ENCODE data around the gene PLG.
A peak's percentile ranks its signal among the peaks of the same experiment; 100 is the strongest.

The PLG gene

GRCh38 chr6:160730911-160731310, 28.9 kb downstream of the PLG start:
- Histone ChIP-seq H4K8ac (ENCODE audit: low read depth, low read length) (no peak overlapping the region), H3K9ac (ENCODE audit: low read depth, low read length, poor library complexity) (no peak overlapping the region)
- WGBS, 2 donors (ENCODE audit: extremely low coverage in 2 of 2, insufficient read length in 2 of 2, insufficient replicate concordance in 1 of 2), result no CpG with 5 or more reads among the region's 6 CpGs

GRCh38 chr6:160733050-160733646, 31.1 kb downstream of the PLG start:
- Histone ChIP-seq H3K9ac (ENCODE audit: low read depth, low read length, poor library complexity) (no peak overlapping the region), H3K4me2 (ENCODE audit: insufficient read depth, low read length, poor library complexity, severe bottlenecking) (no peak overlapping the region), H3K36me3 (replicated peaks in 1 of 2; ENCODE audit: control insufficient read depth in 2 of 2, insufficient read depth in 2 of 2, low read length in 2 of 2) (no peaks in the 10 kb centered on the region), H3K27ac (replicated peaks; ENCODE audit: low read length) (no peak overlapping the region), H3K18ac (ENCODE audit: low read length) (no peak overlapping the region), H3K4me3 (ENCODE audit: low read length in 2 of 2) (no peak overlapping the region), H4K91ac (ENCODE audit: low read depth, low read length, poor library complexity) (no peak overlapping the region), H2AK5ac (ENCODE audit: low read depth, low read length) (no peak overlapping the region), H2BK12ac (ENCODE audit: low read length) (no peak overlapping the region), H3K4ac (ENCODE audit: low read length) (no peak overlapping the region), H3K23ac (ENCODE audit: low read depth, low read length, poor library complexity) (no peak overlapping the region), H2AFZ (ENCODE audit: low read length) (no peak overlapping the region), H2BK5ac (ENCODE audit: low read length) (no peak overlapping the region), H3K4me1 (ENCODE audit: control insufficient read depth in 2 of 2, insufficient read depth in 1 of 2, low read depth in 1 of 2, low read length in 2 of 2) (no peaks in the 10 kb centered on the region), H3K27me3 (ENCODE audit: control insufficient read depth in 3 of 3, insufficient read depth in 3 of 3, low read depth in 1 of 3, low read length in 3 of 3) (no peaks in the 10 kb centered on the region), H4K8ac (ENCODE audit: low read depth, low read length) (no peak overlapping the region), H2BK15ac (ENCODE audit: low read length) (no peak overlapping the region), H3K14ac (ENCODE audit: low read length) (no peak overlapping the region), H3K9me3 (replicated peaks in 1 of 2; ENCODE audit: control insufficient read depth in 2 of 2, insufficient read depth in 1 of 2, low read depth in 1 of 2, low read length in 2 of 2) (no peaks in the 10 kb centered on the region), H2BK120ac (ENCODE audit: low read depth, low read length) (no peak overlapping the region), H3K79me1 (ENCODE audit: low read depth, low read length) (no peaks in the 10 kb centered on the region)
- peak; percentile 47 for DNase-seq (ENCODE audit: low spot score)
- WGBS, 2 donors (ENCODE audit: extremely low coverage in 2 of 2, insufficient read length in 2 of 2, insufficient replicate concordance in 1 of 2), result no CpG with 5 or more reads among the region's 8 CpGs

More at GRCh38 chr6:160730911-160731310, 28.9 kb downstream of the PLG start:
- no peak overlapping the region for H2BK5ac ChIP-seq (ENCODE audit: low read length)
- no peak overlapping the region for H2AFZ ChIP-seq (ENCODE audit: low read length)
- no peak overlapping the region for H2AK5ac ChIP-seq (ENCODE audit: low read depth, low read length)
- no peak overlapping the region for H2BK12ac ChIP-seq (ENCODE audit: low read length)
- no peak overlapping the region for H4K91ac ChIP-seq (ENCODE audit: low read depth, low read length, poor library complexity)
- H3K27ac ChIP-seq (replicated peaks; ENCODE audit: low read length), result no peak overlapping the region
- H3K27me3 ChIP-seq (ENCODE audit: control insufficient read depth in 3 of 3, insufficient read depth in 3 of 3, low read depth in 1 of 3, low read length in 3 of 3), result no peaks in the 10 kb centered on the region
- no peak overlapping the region for H3K18ac ChIP-seq (ENCODE audit: low read length)
- no peak overlapping the region for H3K23ac ChIP-seq (ENCODE audit: low read depth, low read length, poor library complexity)
- H3K14ac ChIP-seq (ENCODE audit: low read length), result no peak overlapping the region
- no peaks in the 10 kb centered on the region for H3K9me3 ChIP-seq (replicated peaks in 1 of 2; ENCODE audit: control insufficient read depth in 2 of 2, insufficient read depth in 1 of 2, low read depth in 1 of 2, low read length in 2 of 2)
- H3K4me3 ChIP-seq (ENCODE audit: low read length in 2 of 2), result no peak overlapping the region
- H3K4ac ChIP-seq (ENCODE audit: low read length), result no peak overlapping the region
- DNase-seq (ENCODE audit: low spot score), result no peak
- no peak overlapping the region for H3K4me2 ChIP-seq (ENCODE audit: insufficient read depth, low read length, poor library complexity, severe bottlenecking)
- no peaks in the 10 kb centered on the region for H3K36me3 ChIP-seq (replicated peaks in 1 of 2; ENCODE audit: control insufficient read depth in 2 of 2, insufficient read depth in 2 of 2, low read length in 2 of 2)
- H2BK15ac ChIP-seq (ENCODE audit: low read length), result no peak overlapping the region
- H2BK120ac ChIP-seq (ENCODE audit: low read depth, low read length), result no peak overlapping the region
- no peaks in the 10 kb centered on the region for H3K4me1 ChIP-seq (ENCODE audit: control insufficient read depth in 2 of 2, insufficient read depth in 1 of 2, low read depth in 1 of 2, low read length in 2 of 2)
- H3K79me1 ChIP-seq (ENCODE audit: low read depth, low read length), result no peaks in the 10 kb centered on the region

- no CpG with 5 or more reads among the region's 1 CpG for WGBS, 2 donors (ENCODE audit: extremely low coverage in 2 of 2, insufficient read length in 2 of 2, insufficient replicate concordance in 1 of 2)
- H2AFZ ChIP-seq (ENCODE audit: low read length), result no peak overlapping the region
- no peak overlapping the region for H3K27ac ChIP-seq (replicated peaks; ENCODE audit: low read length)
These were observed 32.6 kb downstream of the PLG start for GRCh38 chr6:160734627-160735026.

GRCh38 chr6:160735523-160735922, 33.5 kb downstream of the PLG start:
- Histone ChIP-seq H2BK5ac (ENCODE audit: low read length) (no peak overlapping the region), H3K18ac (ENCODE audit: low read length) (no peak overlapping the region), H2AK5ac (ENCODE audit: low read depth, low read length) (no peak overlapping the region), H3K4me3 (ENCODE audit: low read length in 2 of 2) (no peak overlapping the region), H3K79me1 (ENCODE audit: low read depth, low read length) (no peaks in the 10 kb centered on the region), H2AFZ (ENCODE audit: low read length) (no peak overlapping the region), H4K8ac (ENCODE audit: low read depth, low read length) (no peak overlapping the region), H2BK15ac (ENCODE audit: low read length) (no peak overlapping the region), H3K14ac (ENCODE audit: low read length) (no peak overlapping the region), H3K36me3 (replicated peaks in 1 of 2; ENCODE audit: control insufficient read depth in 2 of 2, insufficient read depth in 2 of 2, low read length in 2 of 2) (no peaks in the 10 kb centered on the region), H3K9ac (ENCODE audit: low read depth, low read length, poor library complexity) (no peak overlapping the region), H3K4me2 (ENCODE audit: insufficient read depth, low read length, poor library complexity, severe bottlenecking) (no peak overlapping the region), H3K4ac (ENCODE audit: low read length) (no peak overlapping the region), H2BK12ac (ENCODE audit: low read length) (no peak overlapping the region), H4K91ac (ENCODE audit: low read depth, low read length, poor library complexity) (no peak overlapping the region), H3K9me3 (replicated peaks in 1 of 2; ENCODE audit: control insufficient read depth in 2 of 2, insufficient read depth in 1 of 2, low read depth in 1 of 2, low read length in 2 of 2) (no peaks in the 10 kb centered on the region), H3K4me1 (ENCODE audit: control insufficient read depth in 2 of 2, insufficient read depth in 1 of 2, low read depth in 1 of 2, low read length in 2 of 2) (no peaks in the 10 kb centered on the region), H3K23ac (ENCODE audit: low read depth, low read length, poor library complexity) (no peak overlapping the region), H3K27me3 (ENCODE audit: control insufficient read depth in 3 of 3, insufficient read depth in 3 of 3, low read depth in 1 of 3, low read length in 3 of 3) (no peaks in the 10 kb centered on the region), H2BK120ac (ENCODE audit: low read depth, low read length) (no peak overlapping the region), H3K27ac (replicated peaks; ENCODE audit: low read length) (no peak overlapping the region)
- no peak for DNase-seq (ENCODE audit: low spot score)
- no CpG with 5 or more reads among the region's 3 CpGs for WGBS, 2 donors (ENCODE audit: extremely low coverage in 2 of 2, insufficient read length in 2 of 2, insufficient replicate concordance in 1 of 2)

More at GRCh38 chr6:160734627-160735026, 32.6 kb downstream of the PLG start:
- no peak overlapping the region for H2AK5ac ChIP-seq (ENCODE audit: low read depth, low read length)
- H2BK15ac ChIP-seq (ENCODE audit: low read length), result no peak overlapping the region
- no peak overlapping the region for H3K4me3 ChIP-seq (ENCODE audit: low read length in 2 of 2)
- H3K79me1 ChIP-seq (ENCODE audit: low read depth, low read length), result no peaks in the 10 kb centered on the region
- no peak overlapping the region for H2BK12ac ChIP-seq (ENCODE audit: low read length)
- H4K8ac ChIP-seq (ENCODE audit: low read depth, low read length), result no peak overlapping the region
- no peaks in the 10 kb centered on the region for H3K4me1 ChIP-seq (ENCODE audit: control insufficient read depth in 2 of 2, insufficient read depth in 1 of 2, low read depth in 1 of 2, low read length in 2 of 2)
- no peak overlapping the region for H3K4me2 ChIP-seq (ENCODE audit: insufficient read depth, low read length, poor library complexity, severe bottlenecking)
- H2BK5ac ChIP-seq (ENCODE audit: low read length), result no peak overlapping the region
- no peaks in the 10 kb centered on the region for H3K27me3 ChIP-seq (ENCODE audit: control insufficient read depth in 3 of 3, insufficient read depth in 3 of 3, low read depth in 1 of 3, low read length in 3 of 3)
- no peak overlapping the region for H3K14ac ChIP-seq (ENCODE audit: low read length)
- no peak for DNase-seq (ENCODE audit: low spot score)
- H3K9ac ChIP-seq (ENCODE audit: low read depth, low read length, poor library complexity), result no peak overlapping the region
- H2BK120ac ChIP-seq (ENCODE audit: low read depth, low read length), result no peak overlapping the region
- no peaks in the 10 kb centered on the region for H3K36me3 ChIP-seq (replicated peaks in 1 of 2; ENCODE audit: control insufficient read depth in 2 of 2, insufficient read depth in 2 of 2, low read length in 2 of 2)
- H3K4ac ChIP-seq (ENCODE audit: low read length), result no peak overlapping the region
- H3K18ac ChIP-seq (ENCODE audit: low read length), result no peak overlapping the region
- H3K9me3 ChIP-seq (replicated peaks in 1 of 2; ENCODE audit: control insufficient read depth in 2 of 2, insufficient read depth in 1 of 2, low read depth in 1 of 2, low read length in 2 of 2), result no peaks in the 10 kb centered on the region
- no peak overlapping the region for H3K23ac ChIP-seq (ENCODE audit: low read depth, low read length, poor library complexity)
- H4K91ac ChIP-seq (ENCODE audit: low read depth, low read length, poor library complexity), result no peak overlapping the region

Data from neuronal stem cell (in vitro differentiated cells).